ENCODE data around the gene NKX2-3.
A peak's percentile ranks its signal among the peaks of the same experiment; 100 is the strongest.

Gene NKX2-3

DNA sequence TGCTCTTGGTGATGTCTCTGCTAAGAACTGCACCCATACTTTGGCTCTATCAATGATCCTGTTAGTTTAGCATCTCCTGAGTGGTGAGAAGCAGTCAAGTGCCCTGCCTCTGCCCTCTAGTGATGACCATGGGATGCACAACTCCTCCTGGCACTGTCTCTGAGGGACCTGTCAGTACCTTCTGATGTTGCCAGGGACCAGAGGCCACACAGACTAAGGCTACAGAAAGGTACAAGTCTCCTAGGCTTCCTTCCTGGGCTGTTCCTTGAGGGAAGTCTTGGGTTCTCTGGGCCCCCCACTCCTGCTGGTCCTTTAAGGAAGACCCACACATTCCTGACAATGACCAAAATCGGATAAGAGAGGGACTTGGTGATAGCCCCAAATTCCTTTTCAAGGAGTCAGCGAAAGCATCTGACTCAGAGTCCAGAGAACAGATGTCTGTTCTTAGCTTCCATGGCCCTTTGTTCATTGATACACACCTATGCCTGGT lies 15.3 kb downstream of the NKX2-3 start (continued):
- TF ChIP-seq PRDM4 (tag by site-specific recombination; IDR thresholded peaks at IDR 0.05), result no peak
- TF ChIP-seq HOXD13 (CRISPR knock-in tag; IDR thresholded peaks at IDR 0.05; ENCODE audit: borderline replicate concordance), result no peak
- TF ChIP-seq, protein P1, sequence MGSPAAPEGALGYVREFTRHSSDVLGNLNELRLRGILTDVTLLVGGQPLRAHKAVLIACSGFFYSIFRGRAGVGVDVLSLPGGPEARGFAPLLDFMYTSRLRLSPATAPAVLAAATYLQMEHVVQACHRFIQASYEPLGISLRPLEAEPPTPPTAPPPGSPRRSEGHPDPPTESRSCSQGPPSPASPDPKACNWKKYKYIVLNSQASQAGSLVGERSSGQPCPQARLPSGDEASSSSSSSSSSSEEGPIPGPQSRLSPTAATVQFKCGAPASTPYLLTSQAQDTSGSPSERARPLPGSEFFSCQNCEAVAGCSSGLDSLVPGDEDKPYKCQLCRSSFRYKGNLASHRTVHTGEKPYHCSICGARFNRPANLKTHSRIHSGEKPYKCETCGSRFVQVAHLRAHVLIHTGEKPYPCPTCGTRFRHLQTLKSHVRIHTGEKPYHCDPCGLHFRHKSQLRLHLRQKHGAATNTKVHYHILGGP (tag by site-specific recombination; IDR thresholded peaks at IDR 0.05), result no peak
- no peak for TF ChIP-seq ZNF843 (tag by site-specific recombination; IDR thresholded peaks at IDR 0.05)
- TF ChIP-seq, protein P2, sequence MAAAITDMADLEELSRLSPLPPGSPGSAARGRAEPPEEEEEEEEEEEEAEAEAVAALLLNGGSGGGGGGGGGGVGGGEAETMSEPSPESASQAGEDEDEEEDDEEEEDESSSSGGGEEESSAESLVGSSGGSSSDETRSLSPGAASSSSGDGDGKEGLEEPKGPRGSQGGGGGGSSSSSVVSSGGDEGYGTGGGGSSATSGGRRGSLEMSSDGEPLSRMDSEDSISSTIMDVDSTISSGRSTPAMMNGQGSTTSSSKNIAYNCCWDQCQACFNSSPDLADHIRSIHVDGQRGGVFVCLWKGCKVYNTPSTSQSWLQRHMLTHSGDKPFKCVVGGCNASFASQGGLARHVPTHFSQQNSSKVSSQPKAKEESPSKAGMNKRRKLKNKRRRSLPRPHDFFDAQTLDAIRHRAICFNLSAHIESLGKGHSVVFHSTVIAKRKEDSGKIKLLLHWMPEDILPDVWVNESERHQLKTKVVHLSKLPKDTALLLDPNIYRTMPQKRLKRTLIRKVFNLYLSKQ (tag by site-specific recombination; IDR thresholded peaks at IDR 0.05; ENCODE audit: borderline replicate concordance), result no peak
- no peak for TF ChIP-seq TRIM28 (IDR thresholded peaks at IDR 0.05; ENCODE audit: borderline replicate concordance, low read length)
- TF ChIP-seq IKZF3 (tag by site-specific recombination; IDR thresholded peaks at IDR 0.05), result no peak
- no peak for TF ChIP-seq ZNF221 (tag by site-specific recombination; IDR thresholded peaks at IDR 0.05; ENCODE audit: borderline replicate concordance)
- TF ChIP-seq ZBTB48 (tag by site-specific recombination; IDR thresholded peaks at IDR 0.05), result no peak

GRCh38 chr10:99551158-99551557 lies 18.4 kb downstream of the NKX2-3 start:
- H3K4me3 ChIP-seq (ENCODE audit: low read depth, low read length), result no peak overlapping the region
- H3K36me3 ChIP-seq (ENCODE audit: control insufficient read depth in 2 of 2, insufficient read depth in 1 of 2, low read length in 2 of 2), result no peaks in the 10 kb centered on the region
- peaks cover 14% of the 10 kb centered on the region for H3K4me1 ChIP-seq (ENCODE audit: control insufficient read depth, insufficient read depth, low read length)
- 0 out of 2 replicates have a peak overlapping the region, but pooled peaks have one; percentile 21 for H3K27ac ChIP-seq (ENCODE audit: extremely low read depth, low read depth, low read length)
- CTCF ChIA-PET, result interaction anchor here (0.6 to 3.0 kb wide), 5 partner anchors 10 to 159 kb away, joined by 3 to 18 read pairs (median 5); no protein-coding TSS in a partner anchor
- no peaks in the 10 kb centered on the region for H3K9me3 ChIP-seq (ENCODE audit: control insufficient read depth, insufficient read depth, low read depth, low read length)
- POLR2A ChIA-PET, result no interaction called here
- no peak for TF ChIP-seq ZNF521 (tag by site-specific recombination; IDR thresholded peaks at IDR 0.05)
- TF ChIP-seq ZNF776 (tag by site-specific recombination; IDR thresholded peaks at IDR 0.05; ENCODE audit: borderline replicate concordance), result no peak
- no peak for TF ChIP-seq PBX3 (CRISPR knock-in tag; IDR thresholded peaks at IDR 0.05)
- TF ChIP-seq ZNF837 (tag by site-specific recombination; IDR thresholded peaks at IDR 0.05), result no peak
- no peak for TF ChIP-seq ZNF707 (tag by site-specific recombination; IDR thresholded peaks at IDR 0.05)
- TF ChIP-seq ZNF626 (tag by site-specific recombination; IDR thresholded peaks at IDR 0.05), result no peak
- peak; percentile 89 for TF ChIP-seq OSR2 (tag by site-specific recombination; IDR thresholded peaks at IDR 0.05)
- no peak for TF ChIP-seq HOXA7 (CRISPR knock-in tag; IDR thresholded peaks at IDR 0.05; ENCODE audit: borderline replicate concordance)
- TF ChIP-seq ZNF19 (tag by site-specific recombination; IDR thresholded peaks at IDR 0.05; ENCODE audit: low read depth), result no peak
- no peak for TF ChIP-seq ZNF677 (tag by site-specific recombination; IDR thresholded peaks at IDR 0.05)
- TF ChIP-seq ZNF660 (tag by site-specific recombination; IDR thresholded peaks at IDR 0.05), result peak; percentile 92
- TF ChIP-seq ZNF23 (tag by site-specific recombination; IDR thresholded peaks at IDR 0.05; ENCODE audit: borderline replicate concordance), result no peak
- TF ChIP-seq, protein P3, sequence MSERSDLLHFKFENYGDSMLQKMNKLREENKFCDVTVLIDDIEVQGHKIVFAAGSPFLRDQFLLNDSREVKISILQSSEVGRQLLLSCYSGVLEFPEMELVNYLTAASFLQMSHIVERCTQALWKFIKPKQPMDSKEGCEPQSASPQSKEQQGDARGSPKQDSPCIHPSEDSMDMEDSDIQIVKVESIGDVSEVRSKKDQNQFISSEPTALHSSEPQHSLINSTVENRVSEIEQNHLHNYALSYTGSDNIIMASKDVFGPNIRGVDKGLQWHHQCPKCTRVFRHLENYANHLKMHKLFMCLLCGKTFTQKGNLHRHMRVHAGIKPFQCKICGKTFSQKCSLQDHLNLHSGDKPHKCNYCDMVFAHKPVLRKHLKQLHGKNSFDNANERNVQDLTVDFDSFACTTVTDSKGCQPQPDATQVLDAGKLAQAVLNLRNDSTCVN (tag by site-specific recombination; optimal IDR thresholded peaks at IDR 0.05), result no peak
- TF ChIP-seq ZBTB17 (tag by site-specific recombination; IDR thresholded peaks at IDR 0.05), result peak; percentile 97
- no peak for TF ChIP-seq ZNF747 (tag by site-specific recombination; IDR thresholded peaks at IDR 0.05)
- peak; percentile 83 for TF ChIP-seq ZIC2 (tag by site-specific recombination; IDR thresholded peaks at IDR 0.05)
- TF ChIP-seq ZNF558 (tag by site-specific recombination; IDR thresholded peaks at IDR 0.05), result no peak
- peak; percentile 36; the same call in 1 of the 2 replicates for TF ChIP-seq ZXDB (tag by site-specific recombination; IDR thresholded peaks at IDR 0.05)
- TF ChIP-seq, protein P4, sequence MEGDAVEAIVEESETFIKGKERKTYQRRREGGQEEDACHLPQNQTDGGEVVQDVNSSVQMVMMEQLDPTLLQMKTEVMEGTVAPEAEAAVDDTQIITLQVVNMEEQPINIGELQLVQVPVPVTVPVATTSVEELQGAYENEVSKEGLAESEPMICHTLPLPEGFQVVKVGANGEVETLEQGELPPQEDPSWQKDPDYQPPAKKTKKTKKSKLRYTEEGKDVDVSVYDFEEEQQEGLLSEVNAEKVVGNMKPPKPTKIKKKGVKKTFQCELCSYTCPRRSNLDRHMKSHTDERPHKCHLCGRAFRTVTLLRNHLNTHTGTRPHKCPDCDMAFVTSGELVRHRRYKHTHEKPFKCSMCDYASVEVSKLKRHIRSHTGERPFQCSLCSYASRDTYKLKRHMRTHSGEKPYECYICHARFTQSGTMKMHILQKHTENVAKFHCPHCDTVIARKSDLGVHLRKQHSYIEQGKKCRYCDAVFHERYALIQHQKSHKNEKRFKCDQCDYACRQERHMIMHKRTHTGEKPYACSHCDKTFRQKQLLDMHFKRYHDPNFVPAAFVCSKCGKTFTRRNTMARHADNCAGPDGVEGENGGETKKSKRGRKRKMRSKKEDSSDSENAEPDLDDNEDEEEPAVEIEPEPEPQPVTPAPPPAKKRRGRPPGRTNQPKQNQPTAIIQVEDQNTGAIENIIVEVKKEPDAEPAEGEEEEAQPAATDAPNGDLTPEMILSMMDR (tag by site-specific recombination; IDR thresholded peaks at IDR 0.05), result no peak
